Activated CD8-positive, alpha-beta memory T cell treated with anti-CD3 and anti-CD28 coated beads for 4 hours (primary cell): ENCODE results near the gene KCNQ2.

ENCODE experiments used
- DNase-seq, 2 donors: peaks; one replicate each; pipeline ENCODE4 v3.0.0-alpha.2; 2020; ENCODE audit warnings: low read depth in 2 of 2

Gene KCNQ2

DNA sequence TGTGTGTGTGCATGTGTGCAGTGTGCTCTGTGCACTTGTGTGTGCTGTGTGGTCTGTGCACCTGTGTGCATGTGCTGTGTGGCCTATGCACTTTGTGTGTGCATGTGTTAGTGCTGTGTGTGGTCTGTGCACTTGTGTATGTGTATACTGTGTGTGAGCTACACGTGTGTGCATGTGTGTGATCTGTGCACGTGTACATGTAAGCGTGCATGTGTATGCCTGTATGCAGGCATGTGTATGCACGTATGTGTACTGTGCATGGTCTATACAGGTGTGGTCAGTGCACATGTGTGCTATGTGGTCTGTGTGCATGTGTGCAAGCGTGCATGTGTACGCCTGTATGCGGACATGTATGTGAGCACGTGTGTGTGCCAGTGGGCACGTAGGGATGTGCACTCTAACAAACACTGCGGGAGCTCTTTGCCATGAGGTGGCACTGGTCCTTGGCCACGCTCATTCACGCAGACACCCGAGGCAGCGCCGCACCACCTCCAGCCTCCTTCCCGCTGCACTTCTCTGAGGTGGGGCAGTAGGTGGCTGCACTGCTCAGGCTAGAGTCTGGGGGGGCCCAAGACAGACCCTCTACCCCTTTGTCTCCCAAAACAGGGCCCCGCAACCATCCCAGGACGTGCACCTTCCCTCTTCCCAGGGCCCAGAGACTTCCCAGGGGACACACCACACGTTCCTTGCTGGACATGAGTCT, 68.9 kb downstream of the KCNQ2 start:
- DNase-seq: no peak

DNA sequence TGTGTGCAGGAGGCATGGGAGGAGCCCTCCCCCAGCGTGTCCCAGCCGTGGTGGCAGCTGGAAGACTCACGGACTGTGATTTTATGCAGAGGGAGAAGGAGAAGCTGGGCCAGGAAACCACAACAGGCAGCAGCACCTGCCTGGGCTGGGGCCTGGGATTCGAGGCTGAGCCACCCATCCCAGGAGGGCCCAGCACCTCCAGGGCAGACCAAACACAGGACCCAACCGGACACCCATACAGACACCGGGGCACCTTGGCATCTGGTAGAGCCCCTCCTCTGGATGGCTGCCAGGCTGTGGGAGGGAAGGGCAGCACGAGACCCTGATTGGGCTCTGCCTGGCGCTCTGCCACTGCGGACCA, 69.6 kb downstream of the KCNQ2 start:
- DNase-seq: no peak

DNA sequence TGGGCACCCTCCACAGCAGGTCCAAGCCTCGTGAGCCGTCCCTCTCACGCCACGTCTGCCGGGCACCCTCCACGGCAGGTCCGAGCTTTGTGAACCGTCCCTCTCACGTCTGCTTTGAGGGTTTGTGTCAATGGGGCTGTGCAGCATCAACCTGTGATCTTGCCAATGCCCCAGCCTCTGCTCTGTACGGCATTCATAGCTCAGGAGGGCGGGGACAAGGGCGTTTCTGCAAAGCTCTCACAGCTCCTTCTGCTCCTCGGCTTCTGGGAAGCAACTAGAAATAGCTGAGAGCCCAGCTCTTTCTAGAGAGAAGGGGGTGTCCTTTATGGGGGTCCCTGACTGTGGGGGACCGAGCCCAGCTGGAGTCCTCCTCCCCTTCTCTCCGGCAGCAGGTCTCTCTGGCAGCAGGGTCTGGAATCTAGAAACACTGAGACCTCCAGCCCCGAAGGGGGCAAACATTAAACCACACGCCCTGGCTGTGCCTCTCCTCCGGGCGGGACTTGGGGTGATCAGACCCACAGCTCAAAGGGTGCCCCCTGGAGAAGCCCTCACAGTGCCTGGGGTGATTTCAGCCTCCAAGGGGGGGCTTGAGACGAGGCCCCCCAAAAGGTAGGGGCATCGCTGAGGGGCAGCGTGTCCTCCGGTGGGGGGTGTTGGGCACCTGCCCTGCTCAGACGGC, 70.1 kb downstream of the KCNQ2 start:
- DNase-seq: no peak

GRCh38 chr20:63401384-63402110, 70.9 kb downstream of the KCNQ2 start:
- DNase-seq: no peak

DNA sequence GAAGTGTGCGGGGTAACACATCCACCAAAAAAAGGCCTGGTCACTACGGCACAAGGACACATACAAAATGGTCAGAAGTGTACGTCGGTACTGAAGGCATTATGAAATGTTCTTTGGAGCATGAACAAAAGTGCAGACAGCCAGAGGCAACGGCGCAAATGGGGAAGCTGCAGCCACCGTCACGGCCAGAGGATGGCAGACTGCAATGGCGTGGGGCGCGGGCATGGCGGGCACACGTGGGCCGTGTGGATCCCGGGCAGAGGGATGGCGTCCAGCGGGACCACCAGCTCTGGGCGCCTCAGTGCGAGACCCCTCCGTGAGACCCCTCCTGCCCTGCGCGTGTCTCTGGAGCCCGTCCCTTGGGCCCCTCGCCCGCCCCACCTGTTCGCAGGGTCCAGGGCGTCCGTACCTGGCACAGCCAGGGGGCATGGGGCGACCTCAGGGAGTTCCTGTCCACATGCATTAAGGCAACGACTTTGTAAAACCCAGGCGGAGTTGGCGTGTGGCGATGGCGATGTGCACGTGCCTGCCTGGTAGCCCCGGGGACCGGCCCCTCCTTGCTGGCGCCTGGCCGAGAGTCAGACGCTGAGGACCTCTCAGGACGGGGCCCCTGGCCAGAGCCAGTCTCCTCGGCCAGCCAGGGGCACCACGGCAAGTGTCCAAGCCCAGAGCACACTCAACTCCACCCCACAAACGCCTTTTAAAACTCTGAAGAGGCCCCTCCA, 71.8 kb downstream of the KCNQ2 start:
- DNase-seq: no peak

DNA sequence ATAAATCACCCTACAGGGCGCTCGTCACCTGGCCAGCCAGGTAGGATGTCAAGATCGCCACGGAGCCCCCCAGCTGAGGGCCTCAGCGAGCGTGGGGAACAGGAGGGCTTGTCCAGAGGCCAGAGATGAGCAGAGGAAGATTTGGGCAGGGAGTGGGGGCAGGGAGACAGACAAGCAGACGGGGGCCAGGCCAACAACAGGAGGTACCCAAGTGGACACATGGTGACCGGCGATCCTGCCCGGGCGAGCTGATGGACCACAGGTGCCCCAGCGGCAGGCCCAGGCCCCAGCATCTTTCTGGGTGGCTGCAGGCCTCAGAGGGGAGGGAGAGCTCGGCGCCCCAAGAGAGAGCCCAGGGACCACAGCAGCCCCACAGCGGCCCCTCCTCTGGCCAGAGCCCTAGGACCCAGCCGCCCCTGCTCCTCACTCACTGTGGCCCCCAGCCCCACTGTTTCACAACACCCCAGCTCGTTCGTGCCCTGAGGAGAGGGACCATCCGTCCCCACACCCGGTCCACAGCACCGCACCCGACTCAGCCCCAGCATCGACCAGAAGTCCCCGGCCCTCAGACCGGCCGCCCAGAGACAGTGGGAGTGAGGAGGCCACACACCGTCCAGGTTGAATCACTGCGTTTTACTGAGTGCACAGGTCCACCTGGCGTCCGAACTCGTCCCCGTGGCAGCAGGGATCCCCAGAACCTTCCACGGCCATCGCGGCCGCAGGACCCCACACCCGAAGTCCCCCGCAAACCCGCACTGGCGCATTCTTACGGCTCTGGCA, 72.7 kb downstream of the KCNQ2 start:
- DNase-seq: no peak

- no peak for DNase-seq
Measured at GRCh38 chr20:63398744-63399514, 73.5 kb downstream of the KCNQ2 start.

- DNase-seq: no peak
Measured at GRCh38 chr20:63397946-63398450, 74.5 kb downstream of the KCNQ2 start.

GRCh38 chr20:63397155-63397843, 75.2 kb downstream of the KCNQ2 start:
- DNase-seq: no peak

GRCh38 chr20:63396300-63396699, 76.2 kb downstream of the KCNQ2 start:
- no peak for DNase-seq

GRCh38 chr20:63395723-63396122, 76.7 kb downstream of the KCNQ2 start:
- no peak for DNase-seq

- DNase-seq: no peak
Measured at GRCh38 chr20:63394920-63395455, 77.5 kb downstream of the KCNQ2 start.

DNA sequence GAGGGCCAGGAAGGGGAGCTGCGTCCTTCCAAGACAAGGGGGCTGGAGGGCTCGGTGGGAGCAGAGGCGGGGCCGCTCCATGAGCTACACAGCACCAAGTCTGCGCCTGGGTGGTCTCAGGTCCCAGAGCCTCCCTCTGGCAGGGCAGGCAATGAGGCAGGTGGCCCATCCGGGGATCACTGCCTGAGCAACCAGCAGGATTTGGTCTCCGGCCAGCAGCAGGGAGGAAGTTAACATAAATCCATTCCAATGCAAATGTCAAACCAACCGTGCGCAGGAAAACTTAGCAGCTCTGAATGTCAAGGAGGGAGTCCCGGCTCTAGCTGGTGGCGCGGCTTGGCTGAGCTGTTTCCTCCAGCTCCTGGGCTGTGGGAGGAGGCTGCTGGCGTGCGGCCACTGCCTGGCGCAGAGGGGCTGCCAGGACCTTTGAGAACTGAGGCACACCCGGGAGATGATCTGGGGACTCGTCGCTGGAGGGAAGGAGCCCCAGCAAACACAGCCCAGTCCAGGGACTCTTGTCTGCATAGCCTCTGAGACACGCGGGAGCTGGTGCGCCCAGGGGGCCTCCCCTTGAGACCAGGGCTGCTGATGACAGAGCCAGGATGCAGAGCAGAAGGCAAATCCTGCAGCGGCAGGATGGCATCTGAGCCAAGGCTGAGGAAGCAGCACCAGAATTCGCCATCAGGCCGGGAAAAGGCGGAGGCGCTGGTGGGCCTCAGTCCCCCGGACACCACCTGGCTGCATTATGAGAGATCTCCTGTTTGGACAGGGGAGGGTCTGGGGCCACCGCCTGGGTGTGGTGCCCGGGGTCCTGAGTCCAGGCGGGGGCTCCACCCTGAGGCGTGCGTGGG, 78.2 kb downstream of the KCNQ2 start:
- DNase-seq: no peak

- no peak for DNase-seq
Measured at GRCh38 chr20:63393566-63393965, 78.9 kb downstream of the KCNQ2 start.

DNA sequence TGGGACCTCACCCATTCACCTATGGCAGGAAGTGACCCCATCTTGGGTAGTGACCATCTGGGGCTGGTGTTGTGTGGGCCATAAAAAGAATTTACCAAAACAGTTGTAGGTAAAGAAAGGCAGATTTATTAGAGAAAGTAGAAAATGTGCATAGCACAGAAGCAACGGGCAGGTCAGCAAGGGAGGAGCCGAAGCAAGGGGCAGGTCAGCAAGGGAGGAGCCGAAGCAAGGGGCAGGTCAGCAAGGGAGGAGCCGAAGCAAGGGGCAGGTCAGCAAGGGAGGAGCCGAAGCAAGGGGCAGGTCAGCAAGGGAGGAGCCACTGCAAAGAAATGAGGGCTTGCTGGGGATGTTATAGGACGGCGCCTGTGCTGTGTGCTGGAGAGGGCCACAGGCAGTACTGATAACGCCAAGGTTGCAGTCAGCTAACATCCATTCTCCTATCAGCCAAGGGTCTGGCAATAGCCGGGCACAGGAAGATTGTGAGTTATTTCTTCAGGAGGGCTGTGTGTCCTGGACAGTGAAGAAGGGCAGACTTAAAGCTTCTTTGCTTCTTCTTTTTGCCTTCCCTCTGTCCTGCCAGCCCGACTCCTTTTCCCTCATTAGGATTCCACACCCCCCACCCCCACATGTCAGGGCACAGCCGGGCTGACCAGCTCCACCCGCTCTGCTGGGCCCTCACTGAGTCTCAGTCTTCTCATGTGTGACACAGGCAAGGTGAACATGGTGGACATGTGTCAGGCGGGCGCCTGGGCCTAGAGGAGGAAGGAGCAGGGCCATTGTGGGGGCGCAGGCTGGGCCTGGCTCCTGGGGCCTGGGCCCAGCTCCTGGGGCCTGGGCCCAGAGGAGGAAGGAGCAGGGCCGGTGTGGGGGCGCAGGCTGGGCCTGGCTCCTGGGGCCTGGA, 79.7 kb downstream of the KCNQ2 start:
- DNase-seq: no peak

GRCh38 chr20:63387917-63388316, 84.5 kb downstream of the KCNQ2 start:
- no peak for DNase-seq

GRCh38 chr20:63387393-63387792, 85.1 kb downstream of the KCNQ2 start:
- DNase-seq: no peak

DNA sequence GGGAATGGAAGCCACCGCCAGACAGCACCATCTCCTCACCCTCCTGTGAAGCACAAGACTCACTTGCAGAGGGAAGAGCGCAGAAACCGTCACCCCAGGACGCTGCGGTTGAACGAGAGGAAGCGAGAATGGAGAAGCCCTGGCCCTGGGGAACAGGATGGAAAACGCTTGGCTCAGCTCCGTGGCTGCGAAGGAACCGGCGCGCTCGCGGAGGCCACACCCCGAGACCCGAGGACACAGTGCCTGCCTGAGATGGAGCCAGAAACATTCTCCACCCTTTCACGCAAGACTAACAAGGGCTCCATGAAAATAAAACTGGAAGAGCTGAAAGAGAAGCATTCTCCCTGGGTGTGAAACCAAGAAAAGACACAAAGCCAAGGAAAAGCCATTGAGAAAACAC, 86.0 kb downstream of the KCNQ2 start:
- no peak for DNase-seq
